Progenitor cell of endocrine pancreas (in vitro differentiated cells): ENCODE measurements around the gene MPG. TPM values are rescaled to one million over a fixed set of nuclear protein-coding genes. Genes with fewer than 3 reads are reported as not detected.

Source experiments
- DNase-seq: peaks from one replicate; pipeline ENCODE4 v3.0.0; 2021; ENCODE audit warnings: low spot score; ENCODE audit not compliant: unreplicated experiment
- H3K27ac Mint-ChIP-seq: 2 replicates; pipeline ENCODE4 v1.8.0; 2021; ENCODE audit warnings: mild to moderate bottlenecking, moderate library complexity, mixed read lengths
- H3K27me3 Mint-ChIP-seq: 2 replicates; pipeline ENCODE4 v1.8.0; 2021; ENCODE audit warnings: mixed read lengths
- H3K36me3 Mint-ChIP-seq: 2 replicates; pipeline ENCODE4 v1.8.0; 2022; ENCODE audit warnings: mixed read lengths; ENCODE audit not compliant: insufficient read depth
- H3K4me1 Mint-ChIP-seq: 2 replicates; pipeline ENCODE4 v1.8.0; 2021; ENCODE audit warnings: low read depth, mixed read lengths
- H3K4me3 Mint-ChIP-seq: 2 replicates; pipeline ENCODE4 v1.8.0; 2021; ENCODE audit warnings: low read depth, mild to moderate bottlenecking, moderate library complexity, mixed read lengths
- H3K9me3 Mint-ChIP-seq: 2 replicates; pipeline ENCODE4 v1.8.0; 2021; ENCODE audit warnings: low read depth, mixed read lengths
- CTCF ChIP-seq: fragments of 200-600 bp; sonication (generic); IDR thresholded peaks from one replicate; pipeline ENCODE4 v1.5.0; 2021; ENCODE audit warnings: antibody characterized with exemption, mild to moderate bottlenecking; ENCODE audit not compliant: unreplicated experiment
- total RNA-seq: library from RNA; stranded (reverse); gene quantifications from 2 replicates; pipeline ENCODE4 v1.2.1, GENCODE V29; 2021

MPG gene
- total RNA-seq, 1 donor from 2014 or later, result 35.2 TPM

- TF ChIP-seq CTCF, result no peak
- Mint-ChIP-seq H3K4me1 (no peaks in the 10 kb centered on the region), H3K9me3 (no peaks in the 10 kb centered on the region), H3K27me3 (no peaks in the 10 kb centered on the region), H3K27ac (no peak overlapping the region), H3K4me3 (no peak overlapping the region), H3K36me3 (peaks cover 13% of the 10 kb centered on the region)
- DNase-seq, result no peak
Observed at GRCh38 chr16:62283-62967, 15.6 kb upstream of the MPG start.

GRCh38 chr16:62968-63391 is 15.0 kb upstream of the MPG start:
- no peaks in the 10 kb centered on the region for H3K4me1 Mint-ChIP-seq
- no peak for TF ChIP-seq CTCF
- H3K9me3 Mint-ChIP-seq, result no peaks in the 10 kb centered on the region
- no peaks in the 10 kb centered on the region for H3K27me3 Mint-ChIP-seq
- H3K4me3 Mint-ChIP-seq, result no peak overlapping the region
- H3K27ac Mint-ChIP-seq, result no peak overlapping the region
- peaks cover 11% of the 10 kb centered on the region for H3K36me3 Mint-ChIP-seq
- no peak for DNase-seq

- Mint-ChIP-seq H3K27me3 (no peaks in the 10 kb centered on the region), H3K4me3 (no peak overlapping the region), H3K9me3 (no peaks in the 10 kb centered on the region), H3K36me3 (peaks cover 8% of the 10 kb centered on the region), H3K4me1 (no peaks in the 10 kb centered on the region), H3K27ac (no peak overlapping the region)
- no peak for DNase-seq
- no peak for TF ChIP-seq CTCF
Observed at GRCh38 chr16:63466-63865, 14.6 kb upstream of the MPG start.

- no peak overlapping the region for H3K27ac Mint-ChIP-seq
- peaks cover 8% of the 10 kb centered on the region for H3K36me3 Mint-ChIP-seq
- no peaks in the 10 kb centered on the region for H3K9me3 Mint-ChIP-seq
- no peak for DNase-seq
- H3K27me3 Mint-ChIP-seq, result no peaks in the 10 kb centered on the region
- no peak overlapping the region for H3K4me3 Mint-ChIP-seq
- H3K4me1 Mint-ChIP-seq, result no peaks in the 10 kb centered on the region
- no peak for TF ChIP-seq CTCF
Observed at GRCh38 chr16:63998-64913, 13.8 kb upstream of the MPG start.

- H3K9me3 Mint-ChIP-seq, result no peaks in the 10 kb centered on the region
- no peaks in the 10 kb centered on the region for H3K27me3 Mint-ChIP-seq
- H3K27ac Mint-ChIP-seq, result no peak overlapping the region
- no peak overlapping the region for H3K4me3 Mint-ChIP-seq
- no peaks in the 10 kb centered on the region for H3K4me1 Mint-ChIP-seq
- no peak for TF ChIP-seq CTCF
- H3K36me3 Mint-ChIP-seq, result peaks cover 8% of the 10 kb centered on the region
- no peak for DNase-seq
Observed at GRCh38 chr16:64914-65255, 13.1 kb upstream of the MPG start.
